ENCODE measurements around the gene FBXO2.

FBXO2 gene

GRCh38 chr1:11646317-11646716 is 7.9 kb downstream of the FBXO2 start:
- Histone ChIP-seq H3K4me3 (ENCODE audit: low read length, poor library complexity, severe bottlenecking) (no peak overlapping the region), H3K9ac (ENCODE audit: low read depth, low read length, poor library complexity, severe bottlenecking) (no peak overlapping the region), H3F3A (ENCODE audit: low read depth) (no peaks in the 10 kb centered on the region), H3K4me2 (ENCODE audit: low read depth, low read length, poor library complexity, severe bottlenecking) (no peak overlapping the region), H3K9me3 (ENCODE audit: insufficient read depth, low read depth, low read length) (no peaks in the 10 kb centered on the region), H3K27me3 (ENCODE audit: insufficient read depth, low read length, poor library complexity, severe bottlenecking) (no peaks in the 10 kb centered on the region), H4K20me1 (ENCODE audit: insufficient read depth, low read length, poor library complexity, severe bottlenecking) (no peaks in the 10 kb centered on the region), H2AFZ (ENCODE audit: low read length) (no peak overlapping the region), H3K36me3 (ENCODE audit: insufficient read depth, low read length) (no peaks in the 10 kb centered on the region), H3K79me2 (ENCODE audit: insufficient read depth, low read length) (no peaks in the 10 kb centered on the region), H3K9me2 (replicated peaks; ENCODE audit: low read depth, low read length) (no peaks in the 10 kb centered on the region), H3K4me1 (ENCODE audit: insufficient read depth, low read length, poor library complexity, severe bottlenecking) (no peaks in the 10 kb centered on the region)
- TF ChIP-seq, protein P1, sequence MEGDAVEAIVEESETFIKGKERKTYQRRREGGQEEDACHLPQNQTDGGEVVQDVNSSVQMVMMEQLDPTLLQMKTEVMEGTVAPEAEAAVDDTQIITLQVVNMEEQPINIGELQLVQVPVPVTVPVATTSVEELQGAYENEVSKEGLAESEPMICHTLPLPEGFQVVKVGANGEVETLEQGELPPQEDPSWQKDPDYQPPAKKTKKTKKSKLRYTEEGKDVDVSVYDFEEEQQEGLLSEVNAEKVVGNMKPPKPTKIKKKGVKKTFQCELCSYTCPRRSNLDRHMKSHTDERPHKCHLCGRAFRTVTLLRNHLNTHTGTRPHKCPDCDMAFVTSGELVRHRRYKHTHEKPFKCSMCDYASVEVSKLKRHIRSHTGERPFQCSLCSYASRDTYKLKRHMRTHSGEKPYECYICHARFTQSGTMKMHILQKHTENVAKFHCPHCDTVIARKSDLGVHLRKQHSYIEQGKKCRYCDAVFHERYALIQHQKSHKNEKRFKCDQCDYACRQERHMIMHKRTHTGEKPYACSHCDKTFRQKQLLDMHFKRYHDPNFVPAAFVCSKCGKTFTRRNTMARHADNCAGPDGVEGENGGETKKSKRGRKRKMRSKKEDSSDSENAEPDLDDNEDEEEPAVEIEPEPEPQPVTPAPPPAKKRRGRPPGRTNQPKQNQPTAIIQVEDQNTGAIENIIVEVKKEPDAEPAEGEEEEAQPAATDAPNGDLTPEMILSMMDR (conservative IDR thresholded peaks at IDR 0.05; ENCODE audit: low read length), result no peak
- no peak for TF ChIP-seq EZH2phosphoT487 (IDR thresholded peaks at IDR 0.05; ENCODE audit: borderline replicate concordance)

DNA sequence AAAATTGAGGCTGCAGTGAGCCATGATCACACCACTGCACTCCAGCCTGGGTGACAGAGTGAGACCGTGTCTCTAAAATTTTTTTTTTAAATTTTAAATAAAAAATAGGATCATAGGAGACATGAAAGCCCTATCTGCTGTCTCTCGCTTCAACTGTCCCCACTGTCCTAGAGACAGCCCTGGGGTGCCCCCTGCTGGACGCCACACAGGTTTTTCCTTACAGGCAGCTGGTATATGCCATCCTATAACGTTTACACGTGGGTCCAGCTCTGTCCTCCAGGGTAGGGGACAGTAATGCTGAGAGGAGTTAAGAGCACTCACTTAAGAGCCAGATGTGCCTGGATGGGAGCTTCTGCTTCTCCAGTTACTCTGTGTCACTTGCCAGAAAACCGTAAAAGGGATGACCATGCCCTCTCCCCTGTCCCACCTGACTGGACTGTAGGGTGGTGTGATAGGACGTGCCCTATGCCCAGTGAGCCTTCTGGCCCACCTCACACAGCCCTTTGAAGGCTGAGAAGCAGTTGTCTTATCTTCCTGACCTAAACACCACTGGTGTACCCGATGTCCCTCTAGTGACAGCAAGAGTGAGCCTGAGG is 8.5 kb downstream of the FBXO2 start:
- Histone ChIP-seq H4K20me1 (ENCODE audit: insufficient read depth, low read length, poor library complexity, severe bottlenecking) (no peaks in the 10 kb centered on the region), H3K9ac (ENCODE audit: low read depth, low read length, poor library complexity, severe bottlenecking) (no peak overlapping the region), H3K9me3 (ENCODE audit: insufficient read depth, low read depth, low read length) (no peaks in the 10 kb centered on the region), H2AFZ (ENCODE audit: low read length) (no peak overlapping the region), H3K79me2 (ENCODE audit: insufficient read depth, low read length) (no peaks in the 10 kb centered on the region), H3K9me2 (replicated peaks; ENCODE audit: low read depth, low read length) (no peaks in the 10 kb centered on the region), H3K4me2 (ENCODE audit: low read depth, low read length, poor library complexity, severe bottlenecking) (no peak overlapping the region), H3K4me3 (ENCODE audit: low read length, poor library complexity, severe bottlenecking) (no peak overlapping the region), H3K4me1 (ENCODE audit: insufficient read depth, low read length, poor library complexity, severe bottlenecking) (no peaks in the 10 kb centered on the region), H3F3A (ENCODE audit: low read depth) (no peaks in the 10 kb centered on the region), H3K27me3 (ENCODE audit: insufficient read depth, low read length, poor library complexity, severe bottlenecking) (no peaks in the 10 kb centered on the region), H3K36me3 (ENCODE audit: insufficient read depth, low read length) (no peaks in the 10 kb centered on the region)
- TF ChIP-seq EZH2phosphoT487 (IDR thresholded peaks at IDR 0.05; ENCODE audit: borderline replicate concordance), result no peak
- TF ChIP-seq, protein P1 (conservative IDR thresholded peaks at IDR 0.05; ENCODE audit: low read length), result peak; percentile 75

DNA sequence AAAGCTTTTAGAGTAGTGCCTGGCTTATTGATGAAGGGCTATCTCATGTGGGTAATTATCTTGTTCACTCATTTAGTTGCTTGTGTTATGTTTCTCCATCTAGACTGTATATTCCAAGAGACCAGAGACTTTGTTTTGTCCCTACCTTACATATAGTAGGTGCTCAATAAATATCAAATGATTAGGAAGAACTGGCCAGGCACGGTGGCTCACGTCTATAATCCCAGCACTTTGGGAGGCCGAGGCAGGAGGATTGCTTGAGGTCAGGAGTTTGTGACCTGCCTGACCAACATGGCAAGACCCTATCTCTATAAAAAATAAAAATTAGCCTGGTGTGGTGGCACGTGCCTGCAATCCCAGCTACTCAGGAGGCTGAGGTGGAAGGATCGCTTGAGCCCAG is 9.0 kb downstream of the FBXO2 start:
- Histone ChIP-seq H3K9me2 (replicated peaks; ENCODE audit: low read depth, low read length) (no peaks in the 10 kb centered on the region), H2AFZ (ENCODE audit: low read length) (no peak overlapping the region), H3K9ac (ENCODE audit: low read depth, low read length, poor library complexity, severe bottlenecking) (no peak overlapping the region), H3F3A (ENCODE audit: low read depth) (no peaks in the 10 kb centered on the region), H3K4me2 (ENCODE audit: low read depth, low read length, poor library complexity, severe bottlenecking) (no peak overlapping the region), H3K4me3 (ENCODE audit: low read length, poor library complexity, severe bottlenecking) (no peak overlapping the region), H4K20me1 (ENCODE audit: insufficient read depth, low read length, poor library complexity, severe bottlenecking) (no peaks in the 10 kb centered on the region), H3K9me3 (ENCODE audit: insufficient read depth, low read depth, low read length) (no peaks in the 10 kb centered on the region), H3K36me3 (ENCODE audit: insufficient read depth, low read length) (no peaks in the 10 kb centered on the region), H3K4me1 (ENCODE audit: insufficient read depth, low read length, poor library complexity, severe bottlenecking) (no peaks in the 10 kb centered on the region), H3K27me3 (ENCODE audit: insufficient read depth, low read length, poor library complexity, severe bottlenecking) (no peaks in the 10 kb centered on the region), H3K79me2 (ENCODE audit: insufficient read depth, low read length) (no peaks in the 10 kb centered on the region)
- no peak for TF ChIP-seq EZH2phosphoT487 (IDR thresholded peaks at IDR 0.05; ENCODE audit: borderline replicate concordance)
- TF ChIP-seq, protein P1 (conservative IDR thresholded peaks at IDR 0.05; ENCODE audit: low read length), result no peak
